GM12878 (cell line): Measurements from ENCODE around the gene ACYP2. TPM values are rescaled to one million over a fixed set of nuclear protein-coding genes. Genes with fewer than 3 reads are reported as not detected.

Experiments used
- ATAC-seq: fragments of 200-7000 bp; cut with Tn5 transposase; 3 replicates; pipeline ENCODE4 v1.9.1; 2020; ENCODE audit warnings: mild to moderate bottlenecking, moderate library complexity
- BruUV-seq: library from RNA; stranded (reverse); fragments of 400-500 nt; replicated peaks from 2 replicates; lab custom pipeline; 2021; lab: Mats Ljungman, UMichigan
- CTCF ChIA-PET: fragments of 300-600 bp; sonication (Branson Sonifier 250); formaldehyde crosslinking; extraction: SDS; loops from one replicate; lab custom pipeline; 2021; ENCODE audit warnings: inconsistent platforms; lab: Yijun Ruan, JAX
- POLR2A ChIA-PET: fragments of 350-600 bp; formaldehyde crosslinking; extraction: SDS; loops from one replicate; lab custom pipeline; 2021; ENCODE audit warnings: inconsistent platforms; lab: Charles Lee
- RAD21 ChIA-PET: fragments of 300-600 bp; sonication (Branson Sonifier 250); formaldehyde crosslinking; loops from one replicate; lab custom pipeline; 2023; ENCODE audit warnings: antibody characterized with exemption; ENCODE audit not compliant: unreplicated experiment; lab: Charles Lee
- SMC1A ChIA-PET: fragments of 300-600 bp; sonication (Branson Sonifier 250); formaldehyde crosslinking; loops from one replicate; lab custom pipeline; 2023; ENCODE audit not compliant: unreplicated experiment, uncharacterized antibody; lab: Charles Lee
- DNase-seq: peaks from one replicate; pipeline ENCODE4 v3.0.0-alpha.2; 2011; ENCODE audit warnings: low read depth, low spot score
- FAIRE-seq: peaks from 3 replicates; lab custom pipeline; 2011; peaks lifted over from hg19 to GRCh38; lab: Jason Lieb, UNC
- H2AFZ ChIP-seq: 2 replicates; pipeline ENCODE4 v1.6.0; 2011; ENCODE audit warnings: low read depth, low read length, control low read depth; ENCODE audit not compliant: control insufficient read depth
- H3K27ac ChIP-seq: 2 replicates; pipeline ENCODE4 v1.5.1; 2011; ENCODE audit warnings: control low read depth; ENCODE audit not compliant: control insufficient read depth, insufficient read depth
- H3K27me3 ChIP-seq, 2 experiments: replicated peaks in 1 of 2; 2 replicates each; pipeline versions ENCODE4 v1.6.0 to v1.6.1; 2011; ENCODE audit warnings: low read length in 1 of 2; ENCODE audit not compliant: control insufficient read depth in 2 of 2, insufficient read depth in 2 of 2
- H3K36me3 ChIP-seq, 2 experiments: 2 replicates each; pipeline ENCODE4 v1.5.1; 2011; ENCODE audit warnings: low read length in 1 of 2; ENCODE audit not compliant: control insufficient read depth in 2 of 2, insufficient read depth in 2 of 2
- H3K4me1 ChIP-seq: 2 replicates; pipeline ENCODE4 v1.6.1; 2011; ENCODE audit warnings: mild to moderate bottlenecking, low read length, moderate library complexity, mixed read lengths; ENCODE audit not compliant: control insufficient read depth, insufficient read depth
- H3K4me2 ChIP-seq: 2 replicates; pipeline ENCODE4 v1.6.0; 2011; ENCODE audit warnings: control low read depth; ENCODE audit not compliant: control insufficient read depth, insufficient read depth
- H3K4me3 ChIP-seq: fragments of 200-600 bp; sonication (generic); 2 replicates; pipeline ENCODE4 v1.5.1; 2016
- H3K79me2 ChIP-seq: 2 replicates; pipeline ENCODE4 v1.6.0; 2011; ENCODE audit warnings: low read length; ENCODE audit not compliant: control insufficient read depth, insufficient read depth
- H3K9ac ChIP-seq: 2 replicates; pipeline ENCODE4 v1.8.0; 2011; ENCODE audit warnings: low read length, control low read depth, mixed read lengths; ENCODE audit not compliant: control insufficient read depth, insufficient read depth
- H3K9me3 ChIP-seq: replicated peaks from 3 replicates; pipeline ENCODE4 v1.5.1; 2011; ENCODE audit warnings: mild to moderate bottlenecking, low read length; ENCODE audit not compliant: control insufficient read depth, insufficient read depth
- H4K20me1 ChIP-seq: 2 replicates; pipeline ENCODE4 v1.6.0; 2011; ENCODE audit not compliant: control insufficient read depth, insufficient read depth
- CBX3 ChIP-seq: fragments of 200-600 bp; sonication (generic); IDR thresholded peaks from 2 replicates; pipeline ENCODE4 v1.6.1; 2016; ENCODE audit warnings: low read depth, borderline replicate concordance
- ESRRA ChIP-seq: IDR thresholded peaks from 2 replicates; pipeline ENCODE4 v1.6.1; 2012; ENCODE audit warnings: mild to moderate bottlenecking, low read length, improper control_type of control experiment
- IRF4 ChIP-seq: IDR thresholded peaks from 2 replicates; pipeline ENCODE4 v1.6.1; 2011; ENCODE audit warnings: low read depth, low read length
- KAT2A ChIP-seq: conservative IDR thresholded peaks from 2 replicates; pipeline ENCODE4 v1.6.1; 2011; ENCODE audit warnings: low read depth, low read length; ENCODE audit not compliant: control insufficient read depth
- LARP7 ChIP-seq: fragments of 450-650 bp; IDR thresholded peaks from 2 replicates; pipeline ENCODE4 v1.6.1; 2017; ENCODE audit warnings: mild to moderate bottlenecking
- POLR2AphosphoS5 ChIP-seq: IDR thresholded peaks from 2 replicates; pipeline ENCODE4 v1.6.1; 2011; ENCODE audit warnings: mild to moderate bottlenecking, low read length, inconsistent platforms
- USF2 ChIP-seq: IDR thresholded peaks from 2 replicates; pipeline ENCODE4 v1.6.1; 2011; ENCODE audit warnings: low read depth, low read length, improper control_type of control experiment, borderline replicate concordance
- ZZZ3 ChIP-seq: IDR thresholded peaks from 2 replicates; pipeline ENCODE4 v1.6.1; 2011; ENCODE audit warnings: low read depth; ENCODE audit not compliant: control insufficient read depth, insufficient read length
- WGBS: methylation state at CpG from one replicate; pipeline ENCODE4 v1.1.6; 2016; ENCODE audit warnings: low lambda C conversion rate; ENCODE audit not compliant: insufficient replicate concordance, insufficient coverage; ENCODE audit errors: missing lambda C conversion rate; 5-methylcytosine and 5-hydroxymethylcytosine counted together
- in situ Hi-C: fragments of 300-500 bp; cut with MboI; formaldehyde crosslinking; loops from 9 replicates; pipeline ENCODE4 v1.14.3; 2018; ENCODE audit warnings: mixed read lengths
- intact Hi-C: fragments of 100-400 bp; cut with micrococcal nuclease; formaldehyde crosslinking; loops from one replicate; pipeline ENCODE4 v1.14.2; 2022; ENCODE audit not compliant: unreplicated experiment
- polyA plus RNA-seq, 11 experiments: library from polyadenylated mRNA; depleted of rRNA in 4 of 11; unstranded in 6 of 11; stranded (reverse) in 5 of 11; fragments of >200 nt; fragmentation: Nextera tagmentation in 4 of 11; fragmentation: Illumina TruSeq in 1 of 11; extraction: Ambion mirVana in 4 of 11; extraction: Trizol in 1 of 11; gene quantifications; 1 replicate in 1 of 11; 2 replicates in 10 of 11; pipeline versions ENCODE4 v1.2.1 to v1.2.3, GENCODE V29; 2011 to 2016; ENCODE audit warnings: inconsistent platforms in 2 of 11, missing spikeins in 2 of 11, low read depth in 1 of 11
- total RNA-seq, 4 experiments: library from RNA; depleted of rRNA in 3 of 4; stranded (reverse); fragments of >200 nt in 3 of 4; fragmentation: Illumina TruSeq in 1 of 4; extraction: Trizol in 1 of 4; gene quantifications; 2 replicates each; pipeline versions ENCODE4 v1.2.1 to v1.2.3, GENCODE V29; 2013 to 2021
- TF ChIP-seq, protein P1 (sequence below), 3 experiments: IDR thresholded peaks in 2 of 3; conservative IDR thresholded peaks in 1 of 3; 2 replicates each; pipeline ENCODE4 v1.5.1; 2011; ENCODE audit warnings: low read depth in 3 of 3, low read length in 3 of 3, mild to moderate bottlenecking in 3 of 3, control low read depth in 2 of 3, moderate library complexity in 2 of 3, inconsistent platforms in 1 of 3, mixed read lengths in 1 of 3; ENCODE audit not compliant: control insufficient read depth in 2 of 3, insufficient read depth in 1 of 3; ENCODE audit errors: extremely low read depth in 1 of 3

The ACYP2 gene
- total and polyA plus RNA-seq, 10 of the 15 experiments (the other 5 are each of a cell fraction or from before 2014, with no cell fraction given), result 4.2 to 16.3 (median 9.0) TPM

DNA sequence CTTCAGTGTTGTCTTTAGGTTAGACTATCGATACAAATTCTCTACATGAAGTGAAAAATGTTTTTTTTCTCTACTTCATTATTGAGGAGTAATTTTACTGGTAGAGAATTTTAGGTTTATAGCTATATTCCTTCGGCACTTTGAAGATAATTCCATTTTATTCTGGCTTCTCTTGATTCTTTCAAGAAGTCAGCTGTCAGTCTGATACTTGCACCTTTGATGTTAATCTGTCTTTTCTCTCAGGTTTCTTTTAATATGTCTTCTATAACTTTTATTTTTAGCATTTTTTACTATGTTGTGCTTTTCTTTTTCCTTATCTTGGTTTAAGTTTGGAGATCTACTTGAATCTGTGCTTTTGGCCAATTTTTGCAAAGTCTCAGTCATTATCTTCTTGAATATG lies 122.0 kb downstream of the ACYP2 start:
- Histone ChIP-seq H3K36me3 (no peaks in the 10 kb centered on the region), H3K27me3 (no peaks in the 10 kb centered on the region), H3K4me1 (no peaks in the 10 kb centered on the region), H4K20me1 (no peaks in the 10 kb centered on the region), H3K27ac (no peak overlapping the region), H2AFZ (no peak overlapping the region), H3K9ac (no peak overlapping the region), H3K9me3 (no peaks in the 10 kb centered on the region), H3K4me3 (no peak overlapping the region), H3K79me2 (no peaks in the 10 kb centered on the region), H3K4me2 (no peak overlapping the region)
- WGBS, result 45% methylated on average over 2 of the region's 2 CpGs
- BruUV-seq, result no TSS peak
- RAD21 ChIA-PET, result no interaction called here
- POLR2A ChIA-PET, result interaction anchor here (0.6 kb wide), 1 partner anchor 10 kb away, joined by 4 read pairs; no protein-coding TSS in a partner anchor
- intact Hi-C loops (no loop called here), in situ Hi-C loops (no loop called here)
- DNase-seq, result no peak
- FAIRE-seq, result no peak
- SMC1A ChIA-PET, result no interaction called here
- CTCF ChIA-PET, result no interaction called here
- no peak for ATAC-seq
- TF ChIP-seq USF2 (no peak), IRF4 (no peak), POLR2AphosphoS5 (no peak), CBX3 (no peak), ZZZ3 (no peak), KAT2A (no peak), ESRRA (no peak), LARP7 (no peak)
- TF ChIP-seq, protein P1, sequence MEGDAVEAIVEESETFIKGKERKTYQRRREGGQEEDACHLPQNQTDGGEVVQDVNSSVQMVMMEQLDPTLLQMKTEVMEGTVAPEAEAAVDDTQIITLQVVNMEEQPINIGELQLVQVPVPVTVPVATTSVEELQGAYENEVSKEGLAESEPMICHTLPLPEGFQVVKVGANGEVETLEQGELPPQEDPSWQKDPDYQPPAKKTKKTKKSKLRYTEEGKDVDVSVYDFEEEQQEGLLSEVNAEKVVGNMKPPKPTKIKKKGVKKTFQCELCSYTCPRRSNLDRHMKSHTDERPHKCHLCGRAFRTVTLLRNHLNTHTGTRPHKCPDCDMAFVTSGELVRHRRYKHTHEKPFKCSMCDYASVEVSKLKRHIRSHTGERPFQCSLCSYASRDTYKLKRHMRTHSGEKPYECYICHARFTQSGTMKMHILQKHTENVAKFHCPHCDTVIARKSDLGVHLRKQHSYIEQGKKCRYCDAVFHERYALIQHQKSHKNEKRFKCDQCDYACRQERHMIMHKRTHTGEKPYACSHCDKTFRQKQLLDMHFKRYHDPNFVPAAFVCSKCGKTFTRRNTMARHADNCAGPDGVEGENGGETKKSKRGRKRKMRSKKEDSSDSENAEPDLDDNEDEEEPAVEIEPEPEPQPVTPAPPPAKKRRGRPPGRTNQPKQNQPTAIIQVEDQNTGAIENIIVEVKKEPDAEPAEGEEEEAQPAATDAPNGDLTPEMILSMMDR (IDR thresholded peaks at IDR 0.05 in 2 of 3, conservative IDR thresholded peaks at IDR 0.05 in 1 of 3; ENCODE audit: control insufficient read depth in 2 of 3, extremely low read depth in 1 of 3, insufficient read depth in 1 of 3, low read depth in 3 of 3, low read length in 3 of 3), result no peak
